HL-60 (cell line): Measurements from ENCODE around the gene R3HDM1.

Experiments used
- POLR2AphosphoS5 ChIP-seq: IDR thresholded peaks from 2 replicates; pipeline ENCODE4 v1.6.1; 2012; ENCODE audit warnings: low read depth
- TF ChIP-seq, protein P1 (sequence below): IDR thresholded peaks from one replicate; pipeline ENCODE4 v1.5.1; 2011; ENCODE audit warnings: low read length, control low read depth, inconsistent platforms; ENCODE audit not compliant: insufficient read depth

DNA sequence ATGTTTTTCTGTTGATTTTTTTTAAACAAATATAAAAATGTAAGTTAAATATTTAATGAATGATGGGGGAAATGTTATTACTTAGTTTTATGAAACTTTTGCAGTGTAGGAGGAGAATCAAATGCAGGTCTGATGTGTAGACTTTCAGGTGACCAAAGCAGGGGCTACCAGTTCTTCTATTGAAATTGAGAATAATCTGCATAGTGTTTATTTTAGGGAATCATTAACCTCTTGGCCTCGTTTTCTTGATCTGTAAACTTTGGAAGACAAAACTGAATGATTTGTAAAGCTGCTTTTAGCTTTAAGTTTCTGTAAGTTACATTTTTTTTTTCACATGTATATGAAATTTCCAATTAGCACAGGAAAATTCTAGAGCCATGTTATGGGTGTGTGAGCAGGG, 99.2 kb downstream of the R3HDM1 start:
- TF ChIP-seq, protein P1, sequence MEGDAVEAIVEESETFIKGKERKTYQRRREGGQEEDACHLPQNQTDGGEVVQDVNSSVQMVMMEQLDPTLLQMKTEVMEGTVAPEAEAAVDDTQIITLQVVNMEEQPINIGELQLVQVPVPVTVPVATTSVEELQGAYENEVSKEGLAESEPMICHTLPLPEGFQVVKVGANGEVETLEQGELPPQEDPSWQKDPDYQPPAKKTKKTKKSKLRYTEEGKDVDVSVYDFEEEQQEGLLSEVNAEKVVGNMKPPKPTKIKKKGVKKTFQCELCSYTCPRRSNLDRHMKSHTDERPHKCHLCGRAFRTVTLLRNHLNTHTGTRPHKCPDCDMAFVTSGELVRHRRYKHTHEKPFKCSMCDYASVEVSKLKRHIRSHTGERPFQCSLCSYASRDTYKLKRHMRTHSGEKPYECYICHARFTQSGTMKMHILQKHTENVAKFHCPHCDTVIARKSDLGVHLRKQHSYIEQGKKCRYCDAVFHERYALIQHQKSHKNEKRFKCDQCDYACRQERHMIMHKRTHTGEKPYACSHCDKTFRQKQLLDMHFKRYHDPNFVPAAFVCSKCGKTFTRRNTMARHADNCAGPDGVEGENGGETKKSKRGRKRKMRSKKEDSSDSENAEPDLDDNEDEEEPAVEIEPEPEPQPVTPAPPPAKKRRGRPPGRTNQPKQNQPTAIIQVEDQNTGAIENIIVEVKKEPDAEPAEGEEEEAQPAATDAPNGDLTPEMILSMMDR = no peak
- TF ChIP-seq POLR2AphosphoS5 = no peak
